OCI-LY7 (cell line): ENCODE results near the gene PRDX1. TPM values are rescaled to one million over a fixed set of nuclear protein-coding genes. Genes with fewer than 3 reads are reported as not detected.
"Not testable (repeated sequence)": the region's sequence is repeated elsewhere in the genome, so short reads cannot be mapped to it uniquely, and the experiment has no call there.

Experiments used
- BruUV-seq: library from RNA; stranded (reverse); fragments of 400-500 nt; replicated peaks from 2 replicates; lab custom pipeline; 2021; lab: Mats Ljungman, UMichigan
- CTCF ChIA-PET: fragments of 300-600 bp; sonication (Branson Sonifier 250); formaldehyde crosslinking; loops from one replicate; lab custom pipeline; 2022; ENCODE audit warnings: antibody characterized with exemption; ENCODE audit not compliant: unreplicated experiment; lab: Charles Lee
- POLR2A ChIA-PET: fragments of 300-600 bp; sonication (Branson Sonifier 250); formaldehyde crosslinking; loops from one replicate; lab custom pipeline; 2022; ENCODE audit warnings: antibody characterized with exemption; lab: Charles Lee
- DNase-seq: peaks from one replicate; pipeline ENCODE4 v3.0.0-alpha.2; 2015; ENCODE audit warnings: low spot score
- H2AFZ ChIP-seq: fragments of 200-600 bp; sonication (generic), shearing (Covaris generic); 2 replicates; pipeline ENCODE4 v1.6.1; 2014; ENCODE audit warnings: mild to moderate bottlenecking, antibody characterized with exemption, low read length, moderate library complexity
- H3K27ac ChIP-seq: fragments of 200-600 bp; sonication (generic); 2 replicates; pipeline ENCODE4 v1.5.1; 2014; ENCODE audit warnings: mixed run types, low read depth, mild to moderate bottlenecking, moderate library complexity, low read length, inconsistent platforms; ENCODE audit not compliant: poor library complexity, severe bottlenecking
- H3K36me3 ChIP-seq: fragments of 200-600 bp; sonication (generic); 2 replicates; pipeline ENCODE4 v1.6.1; 2014; ENCODE audit warnings: mild to moderate bottlenecking, antibody characterized with exemption, low read length, moderate library complexity, mixed read lengths; ENCODE audit not compliant: insufficient read depth
- H3K4me1 ChIP-seq: fragments of 200-600 bp; sonication (generic); 2 replicates; pipeline ENCODE4 v1.5.1; 2014; ENCODE audit warnings: mild to moderate bottlenecking, low read length; ENCODE audit not compliant: insufficient read depth, poor library complexity, severe bottlenecking
- H3K4me2 ChIP-seq: fragments of 200-600 bp; sonication (generic); 2 replicates; pipeline ENCODE4 v1.6.1; 2014; ENCODE audit warnings: mild to moderate bottlenecking, low read length
- H3K4me3 ChIP-seq: fragments of 200-600 bp; sonication (generic); 2 replicates; pipeline ENCODE4 v1.5.1; 2014; ENCODE audit warnings: mild to moderate bottlenecking, low read depth, low read length; ENCODE audit not compliant: poor library complexity, severe bottlenecking
- H3K79me2 ChIP-seq: fragments of 200-600 bp; sonication (generic); 2 replicates; pipeline ENCODE4 v1.6.1; 2016; ENCODE audit warnings: low read depth, mild to moderate bottlenecking, low read length, moderate library complexity, mixed read lengths; ENCODE audit not compliant: insufficient read depth
- H3K9me2 ChIP-seq: fragments of 200-600 bp; sonication (generic); 2 replicates; pipeline ENCODE4 v1.6.1; 2016; ENCODE audit warnings: mild to moderate bottlenecking, low read length, mixed read lengths; ENCODE audit not compliant: insufficient read depth
- H3K9me3 ChIP-seq: fragments of 200-600 bp; sonication (generic); 2 replicates; pipeline ENCODE4 v1.6.1; 2014; ENCODE audit warnings: mild to moderate bottlenecking, mixed run types, low read length, mixed read lengths
- H4K20me1 ChIP-seq: fragments of 200-600 bp; sonication (generic); 2 replicates; pipeline ENCODE4 v1.6.1; 2014; ENCODE audit warnings: mild to moderate bottlenecking, antibody characterized with exemption, low read length, moderate library complexity, mixed read lengths; ENCODE audit not compliant: insufficient read depth
- CTCF ChIP-seq: fragments of 200-600 bp; sonication (generic); conservative IDR thresholded peaks from 2 replicates; pipeline ENCODE4 v1.5.1; 2014; ENCODE audit warnings: mild to moderate bottlenecking, antibody characterized with exemption, low read length, moderate library complexity, mixed read lengths
- EZH2phosphoT487 ChIP-seq: fragments of 200-600 bp; sonication (generic); IDR thresholded peaks from 2 replicates; pipeline ENCODE4 v1.6.1; 2018; ENCODE audit warnings: low read depth, borderline replicate concordance, mild to moderate bottlenecking, mixed run types, antibody characterized with exemption, low read length, moderate library complexity, mixed read lengths
- intact Hi-C: fragments of 100-400 bp; cut with micrococcal nuclease; formaldehyde crosslinking; loops from one replicate; pipeline ENCODE4 v1.10.0; 2022; ENCODE audit not compliant: unreplicated experiment
- total RNA-seq, 2 experiments: library from RNA; depleted of rRNA in 1 of 2; stranded (reverse); fragments of >200 nt in 1 of 2; shearing (Covaris generic) in 1 of 2; gene quantifications; 2 replicates each; pipeline ENCODE4 v1.2.3, GENCODE V29; 2014 to 2022

The PRDX1 gene
- total RNA-seq, 2 experiments from 2014 or later: 814 to 851 TPM

DNA sequence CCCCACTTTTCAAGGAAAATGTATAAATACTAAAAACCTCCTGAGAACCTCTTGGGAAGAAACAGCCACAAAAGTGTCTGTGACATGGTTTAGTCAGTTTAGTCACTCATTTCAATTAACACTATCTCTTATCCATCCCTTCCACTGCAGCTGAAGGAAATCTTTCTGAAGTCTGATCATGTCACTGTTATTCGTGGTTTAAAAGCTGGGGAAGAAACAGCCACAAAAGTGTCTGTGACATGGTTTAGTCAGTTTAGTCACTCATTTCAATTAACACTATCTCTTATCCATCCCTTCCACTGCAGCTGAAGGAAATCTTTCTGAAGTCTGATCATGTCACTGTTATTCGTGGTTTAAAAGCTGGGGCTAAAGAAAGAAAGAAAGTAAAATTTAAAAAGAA lies 1.8 kb upstream of the PRDX1 start:
- H2AFZ ChIP-seq, DNase-seq, H3K9me2 ChIP-seq, H3K9me3 ChIP-seq, H3K4me2 ChIP-seq, H3K4me3 ChIP-seq, BruUV-seq, H3K27ac ChIP-seq: not testable (repeated sequence)
- H3K79me2 ChIP-seq: peaks cover 40% of the 10 kb centered on the region
- ChIA-PET POLR2A (interaction anchor here (0.6 to 1.3 kb wide), 4 partner anchors 21 to 370 kb away, joined by 3 to 8 read pairs (median 5); no protein-coding TSS in a partner anchor), CTCF (interaction anchor here (0.6 kb wide), 1 partner anchor 443 kb away, joined by 3 read pairs; no protein-coding TSS in a partner anchor)
- intact Hi-C loops: loop anchor here (10.0 kb wide), 1 partner anchor 161 kb away; the partner anchor contains the start of genes GPBP1L1 and TMEM69
- H4K20me1 ChIP-seq: peaks cover 13% of the 10 kb centered on the region; the same call in 1 of the 2 replicates
- H3K36me3 ChIP-seq: peaks cover 30% of the 10 kb centered on the region
- H3K4me1 ChIP-seq: peaks cover 25% of the 10 kb centered on the region

DNA sequence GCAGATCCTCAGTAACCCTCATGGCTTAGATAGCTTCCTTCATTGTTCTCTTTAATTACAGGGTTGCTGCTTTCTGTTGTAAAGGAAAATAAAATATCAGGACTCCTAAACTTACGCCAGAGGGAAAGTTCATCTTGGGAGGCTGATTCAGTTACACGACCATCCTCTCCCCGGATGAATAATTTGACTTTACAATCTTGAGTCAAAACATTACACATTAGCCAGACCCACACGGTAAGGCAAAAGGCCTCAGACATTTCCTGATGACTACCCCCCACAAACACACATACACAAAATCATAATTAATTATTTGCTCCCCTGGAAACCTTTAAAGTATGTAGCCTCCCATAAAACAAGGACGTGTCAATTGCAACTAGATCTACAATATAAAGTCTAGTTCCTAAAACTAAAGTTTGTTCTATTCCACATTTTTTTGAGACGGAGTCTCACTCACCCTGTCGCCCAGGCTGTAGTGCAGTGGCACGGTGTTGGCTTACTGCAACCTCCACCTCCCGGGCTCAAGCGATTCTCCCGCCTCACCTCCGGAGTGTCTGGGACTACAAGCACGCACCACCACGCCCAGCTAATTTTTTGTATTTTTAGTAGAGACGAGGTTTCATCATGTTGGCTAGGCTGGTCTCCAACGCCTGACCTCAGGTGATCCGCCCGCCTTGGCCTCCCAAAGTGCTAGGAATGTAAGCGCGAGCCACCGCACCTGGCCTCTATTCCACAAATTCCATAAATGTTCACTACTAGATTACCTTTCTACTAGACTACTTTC lies 830 bp upstream of the PRDX1 start:
- peak overlapping the region; percentile 81 for H2AFZ ChIP-seq
- peak overlapping the region; percentile 90 for H3K27ac ChIP-seq
- H3K4me1 ChIP-seq: peaks cover 35% of the 10 kb centered on the region
- H3K79me2 ChIP-seq: peaks cover 50% of the 10 kb centered on the region
- BruUV-seq: TSS peak; percentile 99
- CTCF ChIA-PET: interaction anchor here (1.1 kb wide), 2 partner anchors 14 to 195 kb away, joined by 3 read pairs; no protein-coding TSS in a partner anchor
- peak overlapping the region; percentile 85 for H3K4me2 ChIP-seq
- peak overlapping the region; percentile 99 for H3K4me3 ChIP-seq
- no peaks in the 10 kb centered on the region for H3K9me2 ChIP-seq
- no peak for DNase-seq
- TF ChIP-seq CTCF: no peak; the same call in 1 of the 2 replicates
- TF ChIP-seq EZH2phosphoT487: no peak
- intact Hi-C loops: loop anchor here (10.0 kb wide), 1 partner anchor 162 kb away; the partner anchor contains the start of genes GPBP1L1 and TMEM69
- POLR2A ChIA-PET: interaction anchor here (0.5 to 4.3 kb wide), 22 partner anchors 7 to 792 kb away, joined by 3 to 41 read pairs (median 4); partner anchors contain the start of genes AKR1A1, CCDC163, MMACHC and MUTYH
- H3K36me3 ChIP-seq: peaks cover 40% of the 10 kb centered on the region
- H3K9me3 ChIP-seq: no peaks in the 10 kb centered on the region
- H4K20me1 ChIP-seq: peaks cover 16% of the 10 kb centered on the region; the same call in 1 of the 2 replicates

DNA sequence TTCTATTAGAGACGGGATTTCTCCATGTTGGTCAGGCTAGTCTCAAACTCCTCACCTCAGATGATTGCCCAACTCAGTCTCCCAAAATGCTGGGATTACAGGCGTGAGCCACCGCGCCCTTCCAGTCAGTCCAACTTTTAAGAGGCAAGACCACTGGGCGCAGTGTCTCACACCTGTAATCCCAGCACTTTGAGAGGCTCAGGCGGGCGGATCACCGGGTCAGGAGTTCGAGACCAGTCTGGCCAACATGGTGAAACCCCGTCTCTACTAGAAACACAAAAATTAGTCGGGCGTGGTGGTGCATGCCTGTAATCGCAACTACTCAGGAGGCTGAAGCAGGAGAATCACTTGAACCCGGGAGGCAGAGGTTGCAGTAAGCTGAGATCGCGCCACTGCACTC lies 1.9 kb downstream of the PRDX1 start:
- H3K9me2 ChIP-seq, DNase-seq, H3K9me3 ChIP-seq, H2AFZ ChIP-seq, CTCF ChIA-PET, BruUV-seq: not testable (repeated sequence)
- intact Hi-C loops: loop anchor here (2.0 to 10.0 kb wide), 4 partner anchors 19 to 335 kb away; partner anchors contain the start of genes AKR1A1, CCDC163, GPBP1L1 and MMACHC
- Histone ChIP-seq H3K4me2 (peak overlapping the region; percentile 85), H3K4me1 (peaks cover 46% of the 10 kb centered on the region), H3K36me3 (peaks cover 67% of the 10 kb centered on the region), H4K20me1 (peaks cover 34% of the 10 kb centered on the region), H3K79me2 (peaks cover 76% of the 10 kb centered on the region), H3K27ac (peak overlapping the region; percentile 90), H3K4me3 (peak overlapping the region; percentile 99)
- POLR2A ChIA-PET: interaction anchor here (0.6 to 4.3 kb wide), 11 partner anchors 17 to 1693 kb away, joined by 3 to 41 read pairs (median 4); partner anchors contain the start of genes MUTYH and TOE1
